ENCODE results near the gene PICALM.

The PICALM gene

GRCh38 chr11:85918910-85919794 is 149.7 kb downstream of the PICALM start:
- Histone ChIP-seq H3K4me1 (ENCODE audit: control insufficient read depth, insufficient read depth, low read length) (peaks cover 5% of the 10 kb centered on the region), H3K36me3 (ENCODE audit: control insufficient read depth, insufficient read depth, low read length) (no peaks in the 10 kb centered on the region), H3K4me3 (ENCODE audit: low read length) (no peak overlapping the region), H3K9ac (ENCODE audit: low read length) (no peak overlapping the region), H3K27me3 (ENCODE audit: control insufficient read depth, insufficient read depth, low read length) (no peaks in the 10 kb centered on the region), H3K9me3 (ENCODE audit: control insufficient read depth, low read length) (no peaks in the 10 kb centered on the region)

- no peaks in the 10 kb centered on the region for H3K9me3 ChIP-seq (ENCODE audit: control insufficient read depth, low read length)
- H3K4me1 ChIP-seq (ENCODE audit: control insufficient read depth, insufficient read depth, low read length): no peaks in the 10 kb centered on the region
- H3K27me3 ChIP-seq (ENCODE audit: control insufficient read depth, insufficient read depth, low read length): no peaks in the 10 kb centered on the region
- no peak overlapping the region for H3K9ac ChIP-seq (ENCODE audit: low read length)
- H3K36me3 ChIP-seq (ENCODE audit: control insufficient read depth, insufficient read depth, low read length): no peaks in the 10 kb centered on the region
- H3K4me3 ChIP-seq (ENCODE audit: low read length): no peak overlapping the region
Measured at GRCh38 chr11:85914425-85914824, 154.5 kb downstream of the PICALM start.

GRCh38 chr11:85913513-85913912 is 155.4 kb downstream of the PICALM start:
- no peaks in the 10 kb centered on the region for H3K36me3 ChIP-seq (ENCODE audit: control insufficient read depth, insufficient read depth, low read length)
- H3K9me3 ChIP-seq (ENCODE audit: control insufficient read depth, low read length): no peaks in the 10 kb centered on the region
- H3K27me3 ChIP-seq (ENCODE audit: control insufficient read depth, insufficient read depth, low read length): no peaks in the 10 kb centered on the region
- no peaks in the 10 kb centered on the region for H3K4me1 ChIP-seq (ENCODE audit: control insufficient read depth, insufficient read depth, low read length)
- H3K4me3 ChIP-seq (ENCODE audit: low read length): no peak overlapping the region
- H3K9ac ChIP-seq (ENCODE audit: low read length): no peak overlapping the region

DNA sequence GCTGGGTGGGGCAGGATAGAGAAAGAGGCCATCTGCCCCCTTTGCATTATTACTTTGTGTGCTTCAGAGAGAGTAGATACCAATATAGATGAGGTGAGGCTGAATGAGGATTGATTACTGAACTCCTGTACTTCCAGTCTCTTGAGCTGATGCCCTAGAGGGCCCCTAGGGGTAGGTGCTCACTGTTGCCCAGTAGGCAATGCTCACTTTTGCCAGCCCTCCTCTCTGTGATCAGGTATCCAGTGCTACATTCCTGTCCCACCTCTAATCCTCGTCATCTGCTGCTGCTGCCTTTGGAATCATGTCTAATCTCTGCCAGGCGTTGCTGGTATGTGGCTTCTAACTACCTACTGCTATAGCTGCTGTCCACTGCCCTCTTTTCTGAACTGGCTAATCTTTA is 156.5 kb downstream of the PICALM start:
- Histone ChIP-seq H3K36me3 (ENCODE audit: control insufficient read depth, insufficient read depth, low read length) (no peaks in the 10 kb centered on the region), H3K4me1 (ENCODE audit: control insufficient read depth, insufficient read depth, low read length) (no peaks in the 10 kb centered on the region), H3K9me3 (ENCODE audit: control insufficient read depth, low read length) (no peaks in the 10 kb centered on the region), H3K9ac (ENCODE audit: low read length) (no peak overlapping the region), H3K4me3 (ENCODE audit: low read length) (no peak overlapping the region), H3K27me3 (ENCODE audit: control insufficient read depth, insufficient read depth, low read length) (no peaks in the 10 kb centered on the region)

Data from mucosa of stomach (tissue), 1 donor.